Activated CD4-positive, alpha-beta T cell treated with anti-CD3 and anti-CD28 coated beads, Interleukin-2, amount 50 U/mL, for 48 hours (primary cell): ENCODE measurements around the gene COX7A2L.

Experiments
- DNase-seq, 2 experiments: peaks; one replicate each; pipeline ENCODE4 v3.0.0-alpha.2; 2020

Gene COX7A2L

GRCh38 chr2:42314892-42315468 lies 46.0 kb downstream of the COX7A2L start:
- DNase-seq = no peak

- DNase-seq = no peak
These were observed 48.9 kb downstream of the COX7A2L start for GRCh38 chr2:42312106-42312505.

- DNase-seq = no peak
These were observed 51.0 kb downstream of the COX7A2L start for GRCh38 chr2:42310007-42310515.

GRCh38 chr2:42309366-42309765 lies 51.7 kb downstream of the COX7A2L start:
- no peak for DNase-seq

GRCh38 chr2:42307180-42307579 lies 53.8 kb downstream of the COX7A2L start:
- no peak for DNase-seq

- DNase-seq = no peak
These were observed 56.8 kb downstream of the COX7A2L start for GRCh38 chr2:42304059-42304713.

- no peak for DNase-seq
These were observed 57.8 kb downstream of the COX7A2L start for GRCh38 chr2:42303252-42303651.

- DNase-seq = no peak
These were observed 60.5 kb downstream of the COX7A2L start for GRCh38 chr2:42300527-42300926.
